OCI-LY1 (cell line): ENCODE measurements around the gene KBTBD13.

Experiments
- CTCF ChIP-seq: fragments of 200-600 bp; sonication (generic), shearing (Covaris generic); IDR thresholded peaks from 2 replicates; pipeline ENCODE4 v1.5.1; 2017; ENCODE audit warnings: mild to moderate bottlenecking, antibody characterized with exemption, low read length, moderate library complexity, mixed read lengths
- EZH2 ChIP-seq: fragments of 200-600 bp; sonication (generic), shearing (Covaris generic); IDR thresholded peaks from 2 replicates; pipeline ENCODE4 v1.8.0; 2017; ENCODE audit warnings: borderline replicate concordance, mixed run types, mild to moderate bottlenecking, antibody characterized with exemption, low read length, moderate library complexity, mixed read lengths

DNA sequence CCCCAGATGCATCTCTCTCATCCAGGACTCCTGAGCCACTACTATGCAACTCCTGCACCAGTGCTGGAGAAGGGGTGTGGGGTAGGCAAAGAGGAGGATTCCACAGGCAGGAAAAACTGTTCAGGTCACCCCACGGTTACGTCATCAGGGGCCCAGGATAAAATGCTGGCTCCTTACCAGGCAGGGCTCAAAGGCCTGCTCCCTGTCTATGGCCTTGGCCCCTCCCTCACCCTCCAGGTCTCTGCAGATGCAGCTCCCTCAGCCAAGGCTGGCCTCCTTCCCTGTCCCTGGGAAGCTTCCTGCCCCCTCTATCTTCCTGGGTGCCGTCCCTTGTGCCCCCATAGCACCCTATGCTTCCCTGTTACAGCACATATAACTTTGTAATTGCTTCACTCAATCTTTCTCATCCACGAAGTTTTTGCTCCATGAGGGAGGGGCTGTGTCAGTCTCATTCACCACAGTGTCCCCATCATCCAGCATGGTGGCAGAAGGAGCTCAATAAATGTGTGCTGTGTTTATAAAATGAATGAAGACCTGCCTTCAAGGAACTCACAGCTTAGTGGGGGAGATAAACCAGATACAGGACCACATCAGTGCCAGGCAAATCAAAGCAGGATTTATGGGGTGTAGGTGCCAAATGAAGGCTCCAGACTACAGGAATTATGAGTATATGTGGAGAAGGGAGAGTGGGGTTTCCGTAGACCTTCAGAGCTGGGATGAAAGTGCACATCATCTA, 18.6 kb downstream of the KBTBD13 start:
- TF ChIP-seq CTCF (no peak), EZH2 (no peak)
